HG02642 (cell line): ENCODE results near the gene C1QC.

Experiments
- ATAC-seq: cut with Tn5 transposase; IDR thresholded peaks from one replicate; pipeline ENCODE4 v1.9.1; 2021; ENCODE audit warnings: mild to moderate bottlenecking; ENCODE audit not compliant: unreplicated experiment, poor library complexity

C1QC gene

DNA sequence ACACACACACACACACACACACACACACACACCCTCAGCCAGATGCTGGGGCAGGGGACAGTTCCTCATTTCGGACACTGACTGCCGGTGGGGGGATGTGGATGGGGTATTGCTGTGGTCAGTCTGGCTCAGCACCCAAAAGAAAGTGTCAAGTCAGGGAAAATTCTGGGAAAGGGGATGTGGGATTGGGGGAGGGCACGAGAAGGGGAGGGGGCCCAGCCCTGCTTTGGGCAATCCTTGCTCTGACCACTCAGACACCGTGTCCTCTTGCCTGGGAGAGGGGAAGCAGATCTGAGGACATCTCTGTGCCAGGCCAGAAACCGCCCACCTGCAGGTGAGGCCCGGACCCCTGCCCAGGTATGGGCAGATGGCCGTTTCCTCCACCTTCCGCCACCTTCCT lies at the start of gene C1QC:
TSS of gene C1QC (plus strand) at position 253 of the 400 bp plus-strand sequence. CDS start 391 bp downstream, outside the sequence.
- ATAC-seq: no peak

DNA sequence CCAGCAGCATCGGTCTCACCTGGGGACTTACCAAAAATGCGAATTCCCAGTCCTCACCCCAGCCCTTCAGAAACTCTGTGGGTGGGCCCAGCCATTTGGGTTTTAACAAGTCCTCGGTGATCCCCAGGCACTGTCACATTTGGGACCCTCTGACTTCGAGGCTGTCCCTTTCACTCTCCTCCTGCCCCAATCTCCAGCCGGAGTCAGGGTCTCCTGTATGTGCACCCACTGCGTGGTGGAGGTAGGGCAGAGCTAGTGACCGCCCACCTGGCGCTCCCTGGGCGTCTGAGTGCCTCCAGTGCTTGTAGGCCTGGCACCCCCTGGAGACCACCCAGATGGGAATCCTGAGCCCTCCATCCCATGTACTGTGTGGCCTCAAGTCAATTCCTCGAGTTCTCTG lies 49.0 kb upstream of the C1QC start:
- no peak for ATAC-seq

DNA sequence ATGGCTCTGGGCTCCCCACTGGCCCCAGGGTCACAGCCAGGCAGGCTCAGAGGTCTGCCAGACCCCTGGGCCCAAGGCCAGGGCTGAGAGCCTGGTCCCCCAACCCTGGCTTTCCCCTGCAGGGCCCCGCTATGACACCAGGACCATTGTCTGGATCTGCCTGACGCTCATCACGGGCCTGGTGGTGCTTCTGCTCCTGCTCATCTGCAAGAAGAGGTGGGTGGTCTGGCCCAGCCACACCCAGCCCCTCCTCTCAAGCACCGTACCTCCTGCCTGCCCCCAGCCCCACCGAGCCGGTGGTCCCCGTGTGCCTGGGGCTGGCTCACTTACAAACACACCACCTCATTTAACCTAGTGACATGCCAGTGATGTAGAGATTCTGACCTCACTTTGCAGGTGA lies 48.3 kb upstream of the C1QC start:
- ATAC-seq: no peak

DNA sequence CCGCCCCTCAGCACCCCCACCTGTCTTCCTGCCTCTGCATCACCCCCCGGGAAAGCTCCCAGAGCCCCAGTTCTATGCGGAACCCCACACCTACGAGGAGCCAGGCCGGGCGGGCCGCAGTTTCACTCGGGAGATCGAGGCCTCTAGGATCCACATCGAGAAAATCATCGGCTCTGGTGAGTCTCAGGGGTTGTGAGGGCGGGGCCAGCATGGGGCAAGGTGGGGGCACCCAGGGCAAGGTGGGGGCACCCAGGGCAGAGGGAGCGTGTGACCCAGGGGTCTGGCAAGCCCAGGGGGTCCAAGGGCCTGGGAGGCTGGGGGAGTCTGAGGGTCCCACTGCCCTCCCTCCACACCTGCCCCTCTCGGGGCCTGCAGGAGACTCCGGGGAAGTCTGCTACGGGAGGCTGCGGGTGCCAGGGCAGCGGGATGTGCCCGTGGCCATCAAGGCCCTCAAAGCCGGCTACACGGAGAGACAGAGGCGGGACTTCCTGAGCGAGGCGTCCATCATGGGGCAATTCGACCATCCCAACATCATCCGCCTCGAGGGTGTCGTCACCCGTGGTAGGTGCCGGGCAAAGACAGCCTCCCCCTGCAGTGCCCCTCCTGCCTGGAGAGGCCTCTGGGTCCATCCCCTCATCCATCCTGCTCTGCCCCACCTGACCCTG lies 46.0 kb upstream of the C1QC start:
- no peak for ATAC-seq

DNA sequence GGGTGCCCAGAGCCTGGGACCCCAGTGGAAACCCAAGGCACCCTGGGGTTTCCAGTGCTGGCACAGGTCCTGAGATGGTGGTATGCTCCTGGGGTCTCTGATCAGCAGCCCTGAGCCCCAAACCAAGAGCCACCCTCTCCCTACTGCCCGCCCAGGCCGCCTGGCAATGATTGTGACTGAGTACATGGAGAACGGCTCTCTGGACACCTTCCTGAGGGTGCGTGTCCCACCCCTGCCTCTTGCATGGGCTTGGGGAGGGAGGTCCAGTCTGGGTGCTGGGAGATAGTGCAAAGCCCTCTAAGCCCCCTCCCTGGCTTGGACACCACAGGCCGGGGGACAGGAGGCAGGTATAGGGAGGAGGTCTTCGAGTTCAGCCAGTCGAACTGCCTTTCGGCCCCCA lies 45.4 kb upstream of the C1QC start:
- ATAC-seq: no peak

DNA sequence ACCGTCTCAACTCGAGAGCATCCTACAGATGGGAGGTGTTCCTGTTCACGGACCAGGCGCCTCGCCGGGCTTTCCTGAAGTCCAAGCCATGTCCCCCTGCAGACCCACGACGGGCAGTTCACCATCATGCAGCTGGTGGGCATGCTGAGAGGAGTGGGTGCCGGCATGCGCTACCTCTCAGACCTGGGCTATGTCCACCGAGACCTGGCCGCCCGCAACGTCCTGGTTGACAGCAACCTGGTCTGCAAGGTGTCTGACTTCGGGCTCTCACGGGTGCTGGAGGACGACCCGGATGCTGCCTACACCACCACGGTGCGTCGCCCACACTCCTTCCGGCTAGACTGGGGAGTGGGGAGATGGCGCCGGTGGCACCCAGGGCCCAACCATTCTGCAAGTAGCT lies 44.7 kb upstream of the C1QC start:
- no peak for ATAC-seq

DNA sequence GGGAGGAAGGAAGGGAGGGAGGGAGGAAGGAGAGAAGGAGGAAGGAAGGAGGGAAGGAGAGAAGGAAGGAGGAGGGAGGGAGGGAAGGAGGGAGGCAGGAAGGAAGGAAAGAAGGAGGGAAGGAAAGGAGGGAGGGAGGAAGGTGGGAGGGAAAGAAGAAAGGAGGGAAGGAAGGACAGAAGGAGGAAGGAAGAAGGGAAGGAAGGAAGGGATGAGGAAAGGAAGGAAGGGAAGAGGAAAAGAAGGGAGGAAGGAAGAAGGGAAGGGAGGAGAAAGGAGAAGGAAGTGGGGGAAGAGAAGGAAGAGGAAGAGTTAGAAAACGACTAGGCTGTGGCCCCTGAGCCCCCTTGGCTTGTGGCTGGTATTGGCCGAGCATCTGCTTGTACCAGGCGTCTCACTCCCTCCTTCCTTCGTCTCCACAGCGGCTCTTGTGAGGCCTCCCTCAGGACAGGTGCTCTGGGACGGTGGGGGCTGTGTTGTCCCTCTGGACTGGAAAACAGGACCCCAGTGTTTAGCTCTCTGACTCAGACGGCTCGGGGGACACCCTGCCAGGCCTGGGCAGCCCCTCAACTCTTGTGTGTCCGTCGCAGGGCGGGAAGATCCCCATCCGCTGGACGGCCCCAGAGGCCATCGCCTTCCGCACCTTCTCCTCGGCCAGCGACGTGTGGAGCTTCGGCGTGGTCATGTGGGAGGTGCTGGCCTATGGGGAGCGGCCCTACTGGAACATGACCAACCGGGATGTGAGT lies 43.2 kb upstream of the C1QC start:
- ATAC-seq: no peak

DNA sequence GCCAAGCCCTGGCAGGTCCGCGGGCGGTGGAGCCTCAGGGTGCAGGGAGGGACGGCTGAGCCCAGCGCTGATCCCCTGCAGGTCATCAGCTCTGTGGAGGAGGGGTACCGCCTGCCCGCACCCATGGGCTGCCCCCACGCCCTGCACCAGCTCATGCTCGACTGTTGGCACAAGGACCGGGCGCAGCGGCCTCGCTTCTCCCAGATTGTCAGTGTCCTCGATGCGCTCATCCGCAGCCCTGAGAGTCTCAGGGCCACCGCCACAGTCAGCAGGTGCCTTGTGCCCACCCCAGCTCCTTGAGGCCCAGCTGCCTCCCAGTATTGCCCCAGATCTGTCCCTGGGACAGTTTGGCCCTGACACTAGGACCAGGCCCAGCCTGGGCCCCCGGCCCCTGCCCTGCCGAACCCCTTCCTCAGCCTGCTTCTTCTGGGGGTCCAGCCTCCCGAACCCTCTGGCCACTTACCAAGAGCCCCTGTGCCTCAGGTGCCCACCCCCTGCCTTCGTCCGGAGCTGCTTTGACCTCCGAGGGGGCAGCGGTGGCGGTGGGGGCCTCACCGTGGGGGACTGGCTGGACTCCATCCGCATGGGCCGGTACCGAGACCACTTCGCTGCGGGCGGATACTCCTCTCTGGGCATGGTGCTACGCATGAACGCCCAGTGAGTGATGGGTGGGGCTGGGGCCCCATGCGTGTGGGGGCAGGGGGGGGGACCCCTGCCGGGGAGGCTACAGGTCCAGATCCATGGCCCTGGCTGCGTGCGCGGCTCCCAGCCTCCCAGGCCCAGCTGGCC lies 42.4 kb upstream of the C1QC start:
- no peak for ATAC-seq

DNA sequence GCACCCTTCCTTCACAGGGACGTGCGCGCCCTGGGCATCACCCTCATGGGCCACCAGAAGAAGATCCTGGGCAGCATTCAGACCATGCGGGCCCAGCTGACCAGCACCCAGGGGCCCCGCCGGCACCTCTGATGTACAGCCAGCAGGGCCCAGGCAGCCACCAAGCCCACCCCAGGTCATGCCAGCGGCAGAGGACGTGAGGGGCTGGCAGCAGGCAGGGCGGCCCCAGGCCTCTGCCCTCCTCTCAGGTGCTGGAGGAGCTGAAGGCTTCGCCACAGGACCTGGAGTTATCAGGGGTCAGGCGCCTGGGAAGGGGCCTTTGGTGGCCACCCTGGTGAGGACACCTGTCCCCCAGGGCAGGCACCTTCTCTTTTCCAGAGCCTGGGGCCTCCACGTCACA lies 41.8 kb upstream of the C1QC start:
- no peak for ATAC-seq

DNA sequence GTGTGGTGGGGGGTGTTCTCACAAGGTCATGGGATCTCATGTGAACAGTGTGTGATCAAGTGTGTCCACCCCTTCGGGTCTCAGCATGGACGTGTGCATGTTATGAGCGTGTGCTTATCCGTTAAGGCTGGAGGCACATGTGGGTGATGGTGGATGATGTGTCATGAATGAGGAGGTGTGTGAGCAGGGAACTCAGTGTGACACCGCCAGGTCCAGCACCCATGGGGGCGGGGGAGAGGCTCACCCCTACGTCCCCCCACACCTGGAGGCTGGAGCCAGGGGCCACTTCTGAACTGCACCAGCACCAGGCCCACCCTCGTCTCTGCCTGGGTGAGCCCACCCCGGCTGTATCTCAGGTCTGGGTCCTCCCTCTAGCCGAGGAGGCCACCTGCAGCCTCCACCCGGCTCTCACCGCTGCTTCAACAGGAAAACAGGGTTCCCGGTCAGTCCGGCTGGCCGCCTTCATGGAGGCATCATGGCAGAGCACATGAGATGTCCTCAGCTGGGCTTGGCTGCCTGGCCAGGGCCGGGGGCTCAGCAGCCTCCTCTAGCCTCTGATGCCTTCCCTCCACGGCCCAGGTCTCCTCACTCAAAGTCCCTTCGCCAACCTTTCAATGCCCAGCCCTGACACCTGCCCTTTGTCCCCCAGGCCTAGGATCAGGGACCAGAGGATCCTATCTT lies 41.2 kb upstream of the C1QC start:
- no peak for ATAC-seq

DNA sequence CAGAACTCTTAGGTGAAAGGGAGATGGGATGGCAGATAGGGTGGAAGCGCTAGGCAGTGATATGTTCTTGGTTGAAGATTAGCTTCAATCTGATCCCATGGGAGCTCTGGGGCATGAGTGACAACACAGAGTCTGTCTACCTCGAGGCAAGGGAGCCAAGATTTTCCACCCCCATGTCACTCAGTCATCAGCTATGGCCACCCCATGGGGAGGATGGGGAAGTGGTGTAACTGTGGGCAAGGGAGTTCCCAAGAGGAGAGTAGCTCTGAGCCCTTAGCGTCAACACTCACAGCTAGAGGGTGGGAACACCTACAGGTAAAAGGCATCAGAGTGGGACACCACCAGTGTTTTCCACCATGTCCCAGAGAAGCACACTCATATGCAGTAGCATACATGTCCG lies 37.3 kb upstream of the C1QC start:
- no peak for ATAC-seq

DNA sequence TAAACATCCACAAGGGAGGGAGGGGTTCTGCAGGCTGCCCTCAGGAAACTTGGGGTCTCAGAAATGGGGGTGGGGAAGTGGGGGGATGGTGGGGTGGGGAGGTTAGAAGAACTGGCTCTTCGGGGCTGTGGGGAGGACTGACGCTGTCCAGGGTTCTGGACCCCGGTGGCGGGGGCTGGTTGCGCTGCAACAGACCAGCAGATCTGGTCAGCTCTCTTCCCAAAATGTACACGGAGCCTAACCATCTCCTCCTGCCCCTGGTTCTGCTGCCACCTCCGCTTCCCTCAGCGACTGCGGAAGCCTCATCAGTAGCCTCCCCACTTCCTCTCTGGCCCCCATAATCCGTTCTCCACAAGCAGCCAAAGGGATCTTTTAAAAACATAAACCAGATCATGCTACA lies 36.3 kb upstream of the C1QC start:
- no peak for ATAC-seq

DNA sequence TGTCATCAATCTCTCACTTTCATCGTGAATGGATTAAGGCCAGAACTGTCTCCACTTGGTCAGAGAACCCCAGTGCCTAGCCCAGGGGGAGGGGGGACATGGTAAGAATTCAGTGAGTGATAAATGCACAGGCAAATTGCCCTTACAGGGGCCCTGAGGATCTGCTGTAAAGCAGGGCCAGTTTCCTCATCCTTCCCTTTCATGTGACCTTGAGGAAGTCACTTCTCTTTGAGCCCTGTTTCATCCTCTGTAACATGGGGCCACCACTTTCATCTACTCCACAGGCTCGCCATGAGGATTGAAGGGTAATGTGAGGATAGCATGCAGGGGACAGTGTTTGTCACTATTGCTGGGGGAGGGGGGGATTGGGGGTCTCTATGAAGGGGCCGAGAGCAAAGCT lies 35.1 kb upstream of the C1QC start:
- ATAC-seq: no peak

DNA sequence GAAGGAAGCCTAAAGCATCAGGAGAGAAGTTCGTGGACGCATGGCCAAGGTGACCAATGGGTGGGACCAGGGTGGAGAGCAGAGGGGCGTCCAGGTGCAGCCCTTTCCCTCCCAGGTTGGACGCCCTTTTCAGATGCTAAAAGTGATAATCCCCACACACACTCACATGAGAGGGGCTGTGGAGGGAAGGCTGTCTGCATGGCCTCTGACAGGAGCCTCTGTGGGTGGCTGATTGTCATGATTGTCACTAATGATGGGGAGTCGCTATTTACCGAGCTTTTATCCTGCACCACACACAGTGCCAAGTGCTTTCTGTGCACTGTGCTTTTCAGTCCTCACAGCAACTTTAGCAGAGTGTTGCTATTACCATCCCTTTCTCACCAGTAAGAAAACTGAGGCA lies 34.1 kb upstream of the C1QC start:
- no peak for ATAC-seq

DNA sequence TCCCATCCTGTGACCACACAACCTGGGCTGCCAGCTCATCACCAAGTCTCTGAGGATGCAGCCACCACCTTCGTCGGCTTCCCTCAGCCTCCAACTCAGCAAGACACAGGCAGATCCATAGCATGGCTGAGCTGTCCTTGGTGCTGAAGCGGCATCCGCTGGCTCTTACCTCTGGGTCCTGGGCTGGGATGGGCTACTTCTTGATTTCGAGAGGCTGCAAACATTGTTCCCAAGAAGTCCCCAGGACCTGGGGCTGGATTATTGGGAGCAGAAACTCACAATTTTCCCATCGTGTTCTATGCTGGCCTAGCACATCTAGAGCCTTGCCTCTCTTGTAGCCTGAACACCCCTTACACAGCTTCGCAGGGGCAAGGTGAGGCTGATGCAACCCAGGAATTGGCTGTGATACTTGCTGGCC lies 31.9 kb upstream of the C1QC start:
- no peak for ATAC-seq

DNA sequence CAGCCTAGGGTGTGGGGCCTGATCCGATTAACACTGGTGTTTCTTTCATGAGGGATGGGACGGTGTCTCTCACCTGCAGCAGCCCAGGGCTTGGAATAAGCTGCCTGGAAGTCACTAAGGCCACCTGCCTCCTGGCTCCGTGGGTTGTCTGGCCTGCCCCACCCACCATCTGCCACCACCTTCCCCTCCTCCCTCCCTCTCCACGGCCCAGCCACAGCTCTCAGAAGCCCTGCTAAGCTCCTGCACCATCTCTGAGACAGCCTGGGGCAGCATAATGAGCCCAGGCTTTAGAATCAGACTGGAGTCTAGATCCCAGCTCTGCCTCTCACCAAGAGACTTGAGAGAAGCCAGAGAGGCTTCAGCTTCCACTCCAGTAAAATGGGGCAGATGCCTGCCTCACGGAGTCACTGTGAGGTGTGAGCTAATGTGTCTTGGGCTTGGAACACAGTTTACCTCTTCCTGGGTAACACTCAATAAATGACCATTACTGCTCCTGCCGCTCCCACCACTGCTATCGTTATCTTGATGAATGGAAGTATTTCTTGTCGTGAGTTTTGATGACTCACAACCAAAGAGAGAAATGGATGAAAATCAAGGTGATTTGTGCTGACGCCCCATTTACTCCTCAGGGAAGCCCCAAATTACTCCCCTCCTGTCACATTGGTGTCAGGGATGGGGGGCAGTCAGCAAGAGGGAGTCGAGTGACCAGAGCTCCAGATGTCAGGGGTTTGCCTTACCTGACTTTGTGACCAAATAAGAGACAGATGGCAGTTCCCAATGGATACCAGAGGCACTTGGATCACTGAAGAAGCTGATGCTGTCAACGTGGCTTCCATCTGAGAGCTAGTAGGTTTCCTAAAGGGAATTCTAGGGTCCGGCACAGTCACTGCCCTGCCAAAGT lies 30.5 kb upstream of the C1QC start:
- ATAC-seq: no peak

DNA sequence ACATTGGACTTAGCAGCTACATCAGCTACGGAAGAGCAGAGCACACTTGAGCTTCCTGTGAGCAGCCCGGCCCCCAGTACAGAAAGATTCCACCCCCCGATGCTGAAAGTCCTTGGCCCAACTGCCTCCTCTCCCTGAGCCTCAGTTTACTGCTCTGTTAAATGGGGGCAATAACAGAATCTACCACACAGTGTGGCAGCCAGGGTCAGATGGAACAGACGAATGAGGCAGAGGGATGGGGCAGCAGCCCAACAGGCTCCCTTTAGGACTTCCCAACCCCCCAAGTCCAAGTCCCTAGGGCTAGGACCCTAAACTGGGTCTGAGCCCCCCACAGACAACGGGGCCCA lies 29.9 kb upstream of the C1QC start:
- ATAC-seq: no peak

DNA sequence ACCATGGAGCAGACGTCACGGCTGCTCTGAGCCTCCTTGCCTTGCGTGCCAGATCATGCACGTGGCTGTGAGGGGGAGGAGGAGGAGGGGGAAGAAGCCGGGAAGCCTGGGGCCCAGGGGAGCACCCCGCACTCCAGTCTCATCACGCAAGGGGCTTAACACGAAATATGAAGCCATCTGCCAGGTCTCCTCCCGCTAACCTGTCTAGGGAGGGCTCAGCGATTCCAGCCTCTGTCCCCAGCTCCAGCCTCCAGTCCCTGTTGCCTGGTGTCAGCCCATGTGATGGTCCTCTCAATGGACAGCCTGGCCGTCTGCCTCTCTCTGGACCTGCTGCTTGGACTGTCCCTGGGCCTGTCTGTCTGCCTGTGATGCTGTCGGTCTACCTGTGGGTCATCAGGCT lies 29.5 kb upstream of the C1QC start:
- no peak for ATAC-seq

DNA sequence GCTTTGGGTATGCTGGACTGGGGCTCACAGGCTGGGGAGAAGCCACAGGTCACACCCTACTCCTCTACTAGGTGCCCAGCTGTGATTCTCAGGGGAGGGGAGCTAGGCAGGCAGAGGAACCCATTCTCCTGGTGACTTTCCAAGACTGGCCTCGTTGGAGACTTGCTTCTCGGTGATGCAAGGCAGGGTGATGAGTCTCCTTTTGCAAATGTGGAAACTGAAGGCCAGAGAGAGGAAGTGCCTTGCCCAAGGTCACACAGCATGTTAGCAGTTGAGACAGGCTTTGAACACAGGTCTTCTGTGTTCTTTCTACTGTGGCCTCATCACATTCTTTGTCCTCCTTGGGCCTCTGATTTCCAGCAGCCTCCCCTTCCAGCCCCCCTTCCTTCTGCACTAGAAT lies 27.5 kb upstream of the C1QC start:
- ATAC-seq: no peak

DNA sequence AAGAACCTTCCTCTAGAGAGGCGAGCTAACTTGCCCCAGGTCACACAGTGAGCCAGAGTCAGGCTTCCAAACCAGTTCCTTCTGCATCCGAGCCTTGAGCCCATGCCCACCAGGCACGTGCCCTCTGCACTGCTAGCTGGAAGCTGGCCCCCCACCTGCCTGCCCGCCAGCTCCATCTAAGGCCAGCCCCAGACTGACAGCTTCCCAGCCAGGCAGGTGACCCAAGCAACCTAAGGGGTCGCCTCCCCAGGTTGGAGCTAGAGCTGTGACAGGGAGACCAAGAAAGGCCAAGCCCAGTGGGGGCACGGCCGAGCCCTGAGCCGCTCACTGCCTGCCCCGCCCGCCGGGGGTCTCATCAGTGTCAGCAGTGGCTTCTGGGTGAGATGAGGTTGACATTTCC lies 26.9 kb upstream of the C1QC start:
- no peak for ATAC-seq
